Liver (tissue), 9 donors: ENCODE results near the gene MADD. TPM values are rescaled to one million over a fixed set of nuclear protein-coding genes. Genes with fewer than 3 reads are reported as not detected.

Experiments
- DNase-seq: peaks from one replicate; pipeline ENCODE4 v3.0.0-alpha.2; 2017; ENCODE audit warnings: low spot score
- H3K27ac ChIP-seq, 2 donors: one replicate each; pipeline ENCODE4 v1.7.0; 2013; ENCODE audit warnings: inconsistent platforms in 2 of 2, low read length in 2 of 2, control low read depth in 1 of 2, low read depth in 1 of 2, mild to moderate bottlenecking in 1 of 2
- H3K27me3 ChIP-seq, 4 donors: one replicate each; pipeline versions ENCODE4 v1.6.1 to v1.7.0; 2013; ENCODE audit warnings: low read length in 3 of 4, inconsistent platforms in 1 of 4, mild to moderate bottlenecking in 1 of 4, moderate library complexity in 1 of 4; ENCODE audit not compliant: control insufficient read depth in 4 of 4, insufficient read depth in 4 of 4
- H3K36me3 ChIP-seq, 4 donors: one replicate each; pipeline versions ENCODE4 v1.6.1 to v1.7.0; 2013; ENCODE audit warnings: low read length in 3 of 4, mild to moderate bottlenecking in 3 of 4, low read depth in 1 of 4, moderate library complexity in 1 of 4; ENCODE audit not compliant: control insufficient read depth in 4 of 4, insufficient read depth in 3 of 4
- H3K4me1 ChIP-seq, 4 donors: one replicate each; pipeline versions ENCODE4 v1.6.1 to v1.7.0; 2013; ENCODE audit warnings: low read length in 3 of 4, mild to moderate bottlenecking in 3 of 4, moderate library complexity in 1 of 4; ENCODE audit not compliant: control insufficient read depth in 4 of 4, insufficient read depth in 4 of 4
- H3K4me3 ChIP-seq, 3 donors: one replicate each; pipeline versions ENCODE4 v1.6.1 to v1.7.0; 2013; ENCODE audit warnings: low read length in 3 of 3, control low read depth in 1 of 3, low read depth in 1 of 3, mild to moderate bottlenecking in 1 of 3
- H3K9ac ChIP-seq, 2 donors: one replicate each; pipeline ENCODE4 v1.7.0; 2013; ENCODE audit warnings: low read length in 2 of 2, mild to moderate bottlenecking in 2 of 2, moderate library complexity in 2 of 2, control low read depth in 1 of 2, low read depth in 1 of 2
- H3K9me3 ChIP-seq, 4 donors: one replicate each; pipeline versions ENCODE4 v1.6.1 to v1.7.0; 2013; ENCODE audit warnings: low read length in 3 of 4; ENCODE audit not compliant: control insufficient read depth in 4 of 4
- ATF3 ChIP-seq: IDR thresholded peaks from 2 replicates; pipeline ENCODE4 v1.6.1; 2016; ENCODE audit warnings: antibody characterized with exemption
- CTCF ChIP-seq: fragments of 150-350 bp; IDR thresholded peaks from 2 replicates; pipeline ENCODE4 v1.5.1; 2017; ENCODE audit warnings: improper control_type of control experiment, low read depth, low read length; ENCODE audit not compliant: missing input control
- EGR1 ChIP-seq, 2 donors: IDR thresholded peaks; 2 replicates each; pipeline ENCODE4 v1.6.1; 2016 to 2018; ENCODE audit warnings: antibody characterized with exemption in 2 of 2, low read depth in 2 of 2
- FOXA1 ChIP-seq: IDR thresholded peaks from 2 replicates; pipeline ENCODE4 v1.6.1; 2016; ENCODE audit warnings: antibody characterized with exemption
- HNF4A ChIP-seq, 2 donors: conservative IDR thresholded peaks; 2 replicates each; pipeline ENCODE4 v1.6.1; 2016; ENCODE audit warnings: antibody characterized with exemption in 2 of 2, mild to moderate bottlenecking in 2 of 2
- JUND ChIP-seq, 2 donors: IDR thresholded peaks; 2 replicates each; pipeline ENCODE4 v1.6.1; 2016; ENCODE audit warnings: antibody characterized with exemption in 2 of 2
- MAX ChIP-seq: IDR thresholded peaks from 2 replicates; pipeline ENCODE4 v1.6.1; 2016; ENCODE audit warnings: antibody characterized with exemption
- NR2F2 ChIP-seq: IDR thresholded peaks from 2 replicates; pipeline ENCODE4 v1.6.1; 2016; ENCODE audit warnings: antibody characterized with exemption
- RAD21 ChIP-seq, 2 donors: IDR thresholded peaks; 2 replicates each; pipeline ENCODE4 v1.6.1; 2016; ENCODE audit warnings: antibody characterized with exemption in 2 of 2, mild to moderate bottlenecking in 2 of 2
- SP1 ChIP-seq: IDR thresholded peaks from 2 replicates; pipeline ENCODE4 v1.6.1; 2018; ENCODE audit warnings: antibody characterized with exemption, mild to moderate bottlenecking
- TAF1 ChIP-seq: conservative IDR thresholded peaks from 2 replicates; pipeline ENCODE4 v1.6.1; 2016; ENCODE audit warnings: antibody characterized with exemption, mild to moderate bottlenecking
- YY1 ChIP-seq: IDR thresholded peaks from 2 replicates; pipeline ENCODE4 v1.6.1; 2016; ENCODE audit warnings: antibody characterized with exemption, mild to moderate bottlenecking
- ZBTB33 ChIP-seq: IDR thresholded peaks from 2 replicates; pipeline ENCODE4 v1.6.1; 2016; ENCODE audit warnings: antibody characterized with exemption
- WGBS: extraction: QIAGEN DNeasy Blood & Tissue Kit; methylation state at CpG from one replicate; pipeline ENCODE4 v1.1.7; 2013; 5-methylcytosine and 5-hydroxymethylcytosine counted together
- polyA plus RNA-seq, 2 donors: library from polyadenylated mRNA; stranded (reverse) in 1 of 2; unstranded in 1 of 2; fragments of 200-250 nt in 1 of 2; fragments of >200 nt in 1 of 2; fragmentation: Nextera tagmentation in 1 of 2; extraction: Ambion mirVana in 1 of 2; gene quantifications; one replicate each; pipeline versions ENCODE4 v1.2.1 to v1.2.3, GENCODE V29; 2013 to 2015
- total RNA-seq, 2 donors: library from RNA; depleted of rRNA; stranded (reverse); fragments of >200 nt; gene quantifications; one replicate each; pipeline ENCODE4 v1.2.3, GENCODE V29; 2014
- TF ChIP-seq, protein P1 (sequence below): IDR thresholded peaks from 2 replicates; pipeline ENCODE4 v1.6.1; 2016; ENCODE audit warnings: antibody characterized with exemption, mild to moderate bottlenecking
- donor health status: healthy.
- donor health status: healthy.
- donor health status: healthy.
- donor health status: healthy.
- donor health status: healthy.

Gene MADD
- total and polyA plus RNA-seq, 4 donors: 9.9 to 20.5 (median 11.1) TPM

DNA sequence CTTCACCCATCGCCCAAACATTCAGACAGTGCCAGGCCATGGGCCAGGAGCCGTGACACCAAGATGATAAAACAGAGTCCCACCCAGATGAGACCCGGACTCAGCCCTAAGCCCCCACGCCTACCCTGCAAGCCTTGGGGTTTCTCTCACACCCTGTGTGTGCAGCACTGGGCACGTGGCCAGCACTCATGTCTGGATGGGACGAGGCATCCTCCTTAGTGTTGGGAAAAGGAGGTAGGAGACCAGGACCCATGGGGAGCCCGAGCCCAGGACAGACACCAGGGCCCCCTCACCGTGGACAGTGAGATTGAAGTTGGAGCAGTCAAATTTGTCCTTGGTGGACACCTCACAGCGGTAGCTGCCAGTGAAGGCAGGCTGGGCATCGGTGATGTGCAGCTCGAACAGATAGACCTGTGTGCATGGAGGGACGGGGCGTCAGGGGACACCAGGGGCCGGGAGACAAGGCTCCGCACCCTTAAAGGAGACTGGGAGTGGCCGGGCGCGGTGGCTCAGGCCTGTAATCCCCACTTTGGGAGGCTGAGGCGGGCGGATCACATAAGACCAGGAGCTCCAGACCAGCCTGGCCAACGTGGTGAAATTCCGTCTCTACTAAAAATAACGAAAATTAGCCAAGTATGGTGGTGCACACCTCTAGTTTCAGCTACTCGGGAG, 78.3 kb downstream of the MADD start:
- no peaks in the 10 kb centered on the region for H3K4me1 ChIP-seq

More for the DNA sequence above, 78.3 kb downstream of the MADD start:
- H3K36me3 ChIP-seq: no peaks in the 10 kb centered on the region
- no peak overlapping the region for H3K27ac ChIP-seq
- H3K9ac ChIP-seq: no peak overlapping the region
- no peaks in the 10 kb centered on the region for H3K27me3 ChIP-seq
- DNase-seq: no peak
- no peaks in the 10 kb centered on the region for H3K9me3 ChIP-seq
- TF ChIP-seq YY1 (no peak), SP1 (no peak), HNF4A (conservative IDR thresholded peaks at IDR 0.05) (no peak), RAD21 (IDR thresholded peaks at IDR 0.05) (no peak), MAX (no peak), CTCF (no peak), EGR1 (IDR thresholded peaks at IDR 0.05; ENCODE audit: low read depth in 2 of 2) (no peak), ZBTB33 (no peak), NR2F2 (no peak), FOXA1 (no peak), TAF1 (no peak), JUND (IDR thresholded peaks at IDR 0.05) (no peak), ATF3 (no peak)
- TF ChIP-seq, protein P1, sequence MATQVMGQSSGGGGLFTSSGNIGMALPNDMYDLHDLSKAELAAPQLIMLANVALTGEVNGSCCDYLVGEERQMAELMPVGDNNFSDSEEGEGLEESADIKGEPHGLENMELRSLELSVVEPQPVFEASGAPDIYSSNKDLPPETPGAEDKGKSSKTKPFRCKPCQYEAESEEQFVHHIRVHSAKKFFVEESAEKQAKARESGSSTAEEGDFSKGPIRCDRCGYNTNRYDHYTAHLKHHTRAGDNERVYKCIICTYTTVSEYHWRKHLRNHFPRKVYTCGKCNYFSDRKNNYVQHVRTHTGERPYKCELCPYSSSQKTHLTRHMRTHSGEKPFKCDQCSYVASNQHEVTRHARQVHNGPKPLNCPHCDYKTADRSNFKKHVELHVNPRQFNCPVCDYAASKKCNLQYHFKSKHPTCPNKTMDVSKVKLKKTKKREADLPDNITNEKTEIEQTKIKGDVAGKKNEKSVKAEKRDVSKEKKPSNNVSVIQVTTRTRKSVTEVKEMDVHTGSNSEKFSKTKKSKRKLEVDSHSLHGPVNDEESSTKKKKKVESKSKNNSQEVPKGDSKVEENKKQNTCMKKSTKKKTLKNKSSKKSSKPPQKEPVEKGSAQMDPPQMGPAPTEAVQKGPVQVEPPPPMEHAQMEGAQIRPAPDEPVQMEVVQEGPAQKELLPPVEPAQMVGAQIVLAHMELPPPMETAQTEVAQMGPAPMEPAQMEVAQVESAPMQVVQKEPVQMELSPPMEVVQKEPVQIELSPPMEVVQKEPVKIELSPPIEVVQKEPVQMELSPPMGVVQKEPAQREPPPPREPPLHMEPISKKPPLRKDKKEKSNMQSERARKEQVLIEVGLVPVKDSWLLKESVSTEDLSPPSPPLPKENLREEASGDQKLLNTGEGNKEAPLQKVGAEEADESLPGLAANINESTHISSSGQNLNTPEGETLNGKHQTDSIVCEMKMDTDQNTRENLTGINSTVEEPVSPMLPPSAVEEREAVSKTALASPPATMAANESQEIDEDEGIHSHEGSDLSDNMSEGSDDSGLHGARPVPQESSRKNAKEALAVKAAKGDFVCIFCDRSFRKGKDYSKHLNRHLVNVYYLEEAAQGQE: no peak
- WGBS: 86% methylated on average over 24 of the region's 24 CpGs
- H3K4me3 ChIP-seq: no peak overlapping the region
